ENCODE results near the gene GRM8. TPM values are rescaled to one million over a fixed set of nuclear protein-coding genes. Genes with fewer than 3 reads are reported as not detected.

The GRM8 gene
- total and polyA plus RNA-seq, 2 experiments from 2014 or later: not detected

DNA sequence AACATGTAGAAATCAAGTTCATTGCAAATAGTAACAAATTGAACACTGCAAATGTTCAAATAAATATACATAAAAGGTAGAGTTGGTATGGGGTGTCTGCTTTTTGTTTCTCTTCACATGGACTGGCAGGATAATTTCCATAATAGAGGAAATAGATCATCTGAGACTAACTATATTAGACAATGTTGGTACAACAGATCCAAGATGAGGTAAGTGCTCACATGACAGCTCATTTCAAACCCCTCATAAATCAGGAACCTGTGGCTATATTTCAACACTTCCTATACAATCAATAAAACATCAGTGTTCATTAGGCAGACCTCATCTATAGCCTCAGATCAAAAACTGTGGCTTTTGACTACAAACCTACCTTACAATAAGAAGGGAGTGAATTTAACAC lies 469.1 kb downstream of the GRM8 start:
- no peak overlapping the region for H3K27ac ChIP-seq
- no peak overlapping the region for H3K9ac ChIP-seq
- H4K20me1 ChIP-seq (ENCODE audit: insufficient read depth): no peaks in the 10 kb centered on the region
- no peaks in the 10 kb centered on the region for H3K36me3 ChIP-seq (ENCODE audit: low read depth)
- TF ChIP-seq EZH2 (IDR thresholded peaks at IDR 0.05; ENCODE audit: insufficient read depth, poor library complexity, severe bottlenecking): no peak
- no peak for TF ChIP-seq EZH2phosphoT487 (IDR thresholded peaks at IDR 0.05; ENCODE audit: insufficient read depth, low read depth)
- H3K79me2 ChIP-seq (ENCODE audit: insufficient read depth): no peaks in the 10 kb centered on the region
- no peaks in the 10 kb centered on the region for H3K4me1 ChIP-seq (ENCODE audit: insufficient read depth)
- DNase-seq: no peak
- no peak overlapping the region for H3K4me2 ChIP-seq (ENCODE audit: unreplicated experiment)
- no peaks in the 10 kb centered on the region for H3F3A ChIP-seq (ENCODE audit: insufficient read depth)
- H3K27me3 ChIP-seq (replicated peaks; ENCODE audit: insufficient read depth): no peaks in the 10 kb centered on the region
- in situ Hi-C loops (cut with MboI): no loop called here
- H3K4me3 ChIP-seq: no peak overlapping the region
- H3K9me3 ChIP-seq (ENCODE audit: low read depth): no peaks in the 10 kb centered on the region
- no peaks in the 10 kb centered on the region for H3K9me2 ChIP-seq (ENCODE audit: insufficient read depth)
- no peak overlapping the region for H2AFZ ChIP-seq

- Histone ChIP-seq H3K9me3 (ENCODE audit: low read depth) (no peaks in the 10 kb centered on the region), H3K4me3 (no peak overlapping the region), H4K20me1 (ENCODE audit: insufficient read depth) (no peaks in the 10 kb centered on the region), H3K36me3 (ENCODE audit: low read depth) (no peaks in the 10 kb centered on the region), H3K27ac (no peak overlapping the region), H2AFZ (no peak overlapping the region), H3K27me3 (replicated peaks; ENCODE audit: insufficient read depth) (no peaks in the 10 kb centered on the region), H3K79me2 (ENCODE audit: insufficient read depth) (no peaks in the 10 kb centered on the region), H3K4me2 (ENCODE audit: unreplicated experiment) (no peak overlapping the region), H3F3A (ENCODE audit: insufficient read depth) (no peaks in the 10 kb centered on the region), H3K9me2 (ENCODE audit: insufficient read depth) (no peaks in the 10 kb centered on the region), H3K9ac (no peak overlapping the region), H3K4me1 (ENCODE audit: insufficient read depth) (no peaks in the 10 kb centered on the region)
- DNase-seq: no peak
- TF ChIP-seq EZH2phosphoT487 (IDR thresholded peaks at IDR 0.05; ENCODE audit: insufficient read depth, low read depth) (no peak), EZH2 (IDR thresholded peaks at IDR 0.05; ENCODE audit: insufficient read depth, poor library complexity, severe bottlenecking) (no peak)
- 27 to 32% methylated on average over 2 of the region's 2 CpGs for WGBS, 2 experiments (ENCODE audit: low coverage in 1 of 2, low lambda C conversion rate in 2 of 2, missing lambda C conversion rate in 2 of 2)
- in situ Hi-C loops (cut with MboI): no loop called here
Measured at GRCh38 chr7:126780993-126781392, 471.7 kb downstream of the GRM8 start.

- no peak overlapping the region for H3K4me3 ChIP-seq
- H4K20me1 ChIP-seq (ENCODE audit: insufficient read depth): no peaks in the 10 kb centered on the region
- WGBS, 2 experiments (ENCODE audit: low coverage in 1 of 2, low lambda C conversion rate in 2 of 2, missing lambda C conversion rate in 2 of 2): 11 to 17% methylated on average over 1 of the region's 1 CpG
- no peak overlapping the region for H2AFZ ChIP-seq
- no peaks in the 10 kb centered on the region for H3K36me3 ChIP-seq (ENCODE audit: low read depth)
- no peaks in the 10 kb centered on the region for H3K4me1 ChIP-seq (ENCODE audit: insufficient read depth)
- H3K9ac ChIP-seq: no peak overlapping the region
- TF ChIP-seq EZH2phosphoT487 (IDR thresholded peaks at IDR 0.05; ENCODE audit: insufficient read depth, low read depth): no peak
- TF ChIP-seq EZH2 (IDR thresholded peaks at IDR 0.05; ENCODE audit: insufficient read depth, poor library complexity, severe bottlenecking): no peak
- no peaks in the 10 kb centered on the region for H3K27me3 ChIP-seq (replicated peaks; ENCODE audit: insufficient read depth)
- H3K9me2 ChIP-seq (ENCODE audit: insufficient read depth): no peaks in the 10 kb centered on the region
- H3K9me3 ChIP-seq (ENCODE audit: low read depth): no peaks in the 10 kb centered on the region
- no peak overlapping the region for H3K27ac ChIP-seq
- H3K4me2 ChIP-seq (ENCODE audit: unreplicated experiment): no peak overlapping the region
- no peaks in the 10 kb centered on the region for H3K79me2 ChIP-seq (ENCODE audit: insufficient read depth)
- no peaks in the 10 kb centered on the region for H3F3A ChIP-seq (ENCODE audit: insufficient read depth)
- in situ Hi-C loops (cut with MboI): no loop called here
- no peak for DNase-seq
Measured at GRCh38 chr7:126778101-126778500, 474.6 kb downstream of the GRM8 start.

- in situ Hi-C loops (cut with MboI): no loop called here
- Histone ChIP-seq H3K4me2 (ENCODE audit: unreplicated experiment) (no peak overlapping the region), H3K9me3 (ENCODE audit: low read depth) (no peaks in the 10 kb centered on the region), H4K20me1 (ENCODE audit: insufficient read depth) (no peaks in the 10 kb centered on the region), H3K4me1 (ENCODE audit: insufficient read depth) (no peaks in the 10 kb centered on the region), H3K79me2 (ENCODE audit: insufficient read depth) (no peaks in the 10 kb centered on the region), H3K27me3 (replicated peaks; ENCODE audit: insufficient read depth) (no peaks in the 10 kb centered on the region), H3F3A (ENCODE audit: insufficient read depth) (no peaks in the 10 kb centered on the region), H3K9ac (no peak overlapping the region), H2AFZ (no peak overlapping the region), H3K9me2 (ENCODE audit: insufficient read depth) (no peaks in the 10 kb centered on the region), H3K4me3 (no peak overlapping the region), H3K27ac (no peak overlapping the region), H3K36me3 (ENCODE audit: low read depth) (no peaks in the 10 kb centered on the region)
- DNase-seq: no peak
- no peak for TF ChIP-seq EZH2phosphoT487 (IDR thresholded peaks at IDR 0.05; ENCODE audit: insufficient read depth, low read depth)
- no peak for TF ChIP-seq EZH2 (IDR thresholded peaks at IDR 0.05; ENCODE audit: insufficient read depth, poor library complexity, severe bottlenecking)
- WGBS, 2 experiments (ENCODE audit: low coverage in 1 of 2, low lambda C conversion rate in 2 of 2, missing lambda C conversion rate in 2 of 2): 6 to 19% methylated on average over 3 of the region's 3 CpGs
Measured at GRCh38 chr7:126776498-126776897, 476.2 kb downstream of the GRM8 start.

GRCh38 chr7:126774077-126774476 lies 478.7 kb downstream of the GRM8 start:
- H3K4me2 ChIP-seq (ENCODE audit: unreplicated experiment): no peak overlapping the region
- H3K9me2 ChIP-seq (ENCODE audit: insufficient read depth): no peaks in the 10 kb centered on the region
- TF ChIP-seq EZH2 (IDR thresholded peaks at IDR 0.05; ENCODE audit: insufficient read depth, poor library complexity, severe bottlenecking): no peak
- no peak for TF ChIP-seq EZH2phosphoT487 (IDR thresholded peaks at IDR 0.05; ENCODE audit: insufficient read depth, low read depth)
- H3K79me2 ChIP-seq (ENCODE audit: insufficient read depth): no peaks in the 10 kb centered on the region
- no peak overlapping the region for H3K4me3 ChIP-seq
- H3K4me1 ChIP-seq (ENCODE audit: insufficient read depth): no peaks in the 10 kb centered on the region
- no peaks in the 10 kb centered on the region for H4K20me1 ChIP-seq (ENCODE audit: insufficient read depth)
- no peak overlapping the region for H3K27ac ChIP-seq
- H3F3A ChIP-seq (ENCODE audit: insufficient read depth): no peaks in the 10 kb centered on the region
- no peaks in the 10 kb centered on the region for H3K36me3 ChIP-seq (ENCODE audit: low read depth)
- H3K9me3 ChIP-seq (ENCODE audit: low read depth): no peaks in the 10 kb centered on the region
- no peaks in the 10 kb centered on the region for H3K27me3 ChIP-seq (replicated peaks; ENCODE audit: insufficient read depth)
- H3K9ac ChIP-seq: no peak overlapping the region
- in situ Hi-C loops (cut with MboI): no loop called here
- DNase-seq: no peak
- WGBS, 2 experiments (ENCODE audit: low coverage in 1 of 2, low lambda C conversion rate in 2 of 2, missing lambda C conversion rate in 2 of 2): 0 to 7% methylated on average over 3 of the region's 3 CpGs
- H2AFZ ChIP-seq: no peak overlapping the region

Measured in GM23248 (cell line).